Peyer's patch (tissue), 4 donors: ENCODE measurements around the gene NAA10.

Source experiments
- POLR2A ChIP-seq, 2 donors: fragments of 450-650 bp; IDR thresholded peaks; one replicate each; pipeline ENCODE4 v1.5.1; 2017; ENCODE audit warnings: antibody characterized with exemption in 2 of 2, mild to moderate bottlenecking in 2 of 2, moderate library complexity in 2 of 2
- TF ChIP-seq, protein P1 (sequence below), 6 experiments: fragments of 450-650 bp in 4 of 6; fragments of 200-600 bp in 2 of 6; sonication (generic) in 1 of 6; IDR thresholded peaks; one replicate each; pipeline ENCODE4 v1.5.1; 2017 to 2019; ENCODE audit warnings: antibody characterized with exemption in 6 of 6, mild to moderate bottlenecking in 3 of 6, moderate library complexity in 1 of 6

DNA sequence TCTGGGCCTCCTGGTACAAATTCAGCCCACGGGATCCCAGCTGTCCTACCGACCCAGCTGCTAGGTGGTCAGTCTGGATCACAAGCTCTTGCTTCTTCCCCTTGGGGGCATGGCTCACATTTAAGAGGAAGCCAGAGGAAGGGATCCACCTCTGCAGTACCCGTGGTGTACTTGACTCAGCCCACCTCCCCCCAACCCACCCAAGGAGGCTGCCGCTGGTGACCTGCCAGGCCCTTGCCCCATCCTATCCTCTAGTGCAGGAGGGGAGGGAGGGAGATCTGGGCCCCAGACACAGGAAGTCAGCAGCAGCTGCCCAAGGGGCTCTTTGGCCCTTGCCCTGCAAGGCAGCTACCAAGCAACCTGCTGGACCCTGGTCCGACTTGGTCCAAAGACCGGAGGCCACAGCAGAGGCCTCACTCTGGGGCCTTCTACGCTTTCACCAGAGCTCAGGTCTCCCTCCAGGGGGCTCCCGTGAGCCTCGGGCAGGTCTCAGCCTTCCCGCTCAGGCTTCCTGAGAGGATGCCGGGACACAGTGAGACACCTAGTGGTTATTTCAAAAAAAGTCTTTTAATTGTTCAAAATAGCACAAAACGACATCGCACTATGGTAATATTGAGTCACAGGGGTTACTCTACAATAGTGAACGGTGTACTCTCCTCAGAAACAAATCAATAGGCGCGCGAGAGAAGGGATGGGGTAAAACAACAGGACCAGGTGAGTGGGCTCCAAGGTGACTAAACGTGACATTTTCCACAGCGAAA lies 12.4 kb upstream of the NAA10 start:
- TF ChIP-seq POLR2A (IDR thresholded peaks at IDR 0.05) = no peak
- TF ChIP-seq, protein P1, sequence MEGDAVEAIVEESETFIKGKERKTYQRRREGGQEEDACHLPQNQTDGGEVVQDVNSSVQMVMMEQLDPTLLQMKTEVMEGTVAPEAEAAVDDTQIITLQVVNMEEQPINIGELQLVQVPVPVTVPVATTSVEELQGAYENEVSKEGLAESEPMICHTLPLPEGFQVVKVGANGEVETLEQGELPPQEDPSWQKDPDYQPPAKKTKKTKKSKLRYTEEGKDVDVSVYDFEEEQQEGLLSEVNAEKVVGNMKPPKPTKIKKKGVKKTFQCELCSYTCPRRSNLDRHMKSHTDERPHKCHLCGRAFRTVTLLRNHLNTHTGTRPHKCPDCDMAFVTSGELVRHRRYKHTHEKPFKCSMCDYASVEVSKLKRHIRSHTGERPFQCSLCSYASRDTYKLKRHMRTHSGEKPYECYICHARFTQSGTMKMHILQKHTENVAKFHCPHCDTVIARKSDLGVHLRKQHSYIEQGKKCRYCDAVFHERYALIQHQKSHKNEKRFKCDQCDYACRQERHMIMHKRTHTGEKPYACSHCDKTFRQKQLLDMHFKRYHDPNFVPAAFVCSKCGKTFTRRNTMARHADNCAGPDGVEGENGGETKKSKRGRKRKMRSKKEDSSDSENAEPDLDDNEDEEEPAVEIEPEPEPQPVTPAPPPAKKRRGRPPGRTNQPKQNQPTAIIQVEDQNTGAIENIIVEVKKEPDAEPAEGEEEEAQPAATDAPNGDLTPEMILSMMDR (IDR thresholded peaks at IDR 0.05) = peak; percentile 66 to 91 (median 80)
